Activated CD4-positive, alpha-beta T cell treated with anti-CD3 and anti-CD28 coated beads for 36 hours (primary cell): ENCODE measurements around the gene NEURL1. TPM values are rescaled to one million over a fixed set of nuclear protein-coding genes. Genes with fewer than 3 reads are reported as not detected.
A peak's percentile ranks its signal among the peaks of the same experiment; 100 is the strongest.

Experiments used
- ATAC-seq: fragments of 200-7000 bp; cut with Tn5 transposase; one replicate; pipeline ENCODE4 v1.10.0; 2021; ENCODE audit warnings: mild to moderate bottlenecking, moderate library complexity
- CTCF ChIA-PET: fragments of 350-600 bp; sonication (Branson Sonifier 250); formaldehyde crosslinking; loops from one replicate; lab custom pipeline; 2021; ENCODE audit warnings: antibody characterized with exemption; lab: Charles Lee
- POLR2A ChIA-PET: fragments of 350-600 bp; sonication (Branson Sonifier 250); formaldehyde crosslinking; loops from one replicate; lab custom pipeline; 2021; ENCODE audit warnings: antibody characterized with exemption, inconsistent platforms; lab: Charles Lee
- DNase-seq: peaks from one replicate; pipeline ENCODE4 v3.0.0-alpha.2; 2020
- H3K27ac Mint-ChIP-seq: one replicate; pipeline ENCODE4 v1.8.0; 2021; ENCODE audit warnings: mixed read lengths
- H3K27me3 Mint-ChIP-seq: one replicate; pipeline ENCODE4 v1.8.0; 2021; ENCODE audit warnings: mixed read lengths
- H3K36me3 Mint-ChIP-seq: one replicate; pipeline ENCODE4 v1.8.0; 2021; ENCODE audit warnings: low read depth, mixed read lengths
- H3K4me1 Mint-ChIP-seq: one replicate; pipeline ENCODE4 v1.8.0; 2021; ENCODE audit warnings: mixed read lengths
- H3K4me3 Mint-ChIP-seq: one replicate; pipeline ENCODE4 v1.8.0; 2021; ENCODE audit warnings: mild to moderate bottlenecking, moderate library complexity, mixed read lengths
- H3K9me3 Mint-ChIP-seq: one replicate; pipeline ENCODE4 v1.8.0; 2021; ENCODE audit warnings: low read depth, mixed read lengths
- intact Hi-C, 2 experiments: fragments of 100-400 bp; cut with DNase I in 1 of 2; cut with micrococcal nuclease in 1 of 2; formaldehyde crosslinking; loops; one replicate each; pipeline versions ENCODE4 v1.14.2 to v1.15.1; 2022 to 2024; cut with DNase I, micrococcal nuclease
- total RNA-seq, 2 experiments: library from RNA; stranded (reverse); gene quantifications; one replicate each; pipeline ENCODE4 v1.2.3, GENCODE V29; 2021

The NEURL1 gene
- total RNA-seq, 2 experiments from 2014 or later = 2.3 to 2.4 TPM

DNA sequence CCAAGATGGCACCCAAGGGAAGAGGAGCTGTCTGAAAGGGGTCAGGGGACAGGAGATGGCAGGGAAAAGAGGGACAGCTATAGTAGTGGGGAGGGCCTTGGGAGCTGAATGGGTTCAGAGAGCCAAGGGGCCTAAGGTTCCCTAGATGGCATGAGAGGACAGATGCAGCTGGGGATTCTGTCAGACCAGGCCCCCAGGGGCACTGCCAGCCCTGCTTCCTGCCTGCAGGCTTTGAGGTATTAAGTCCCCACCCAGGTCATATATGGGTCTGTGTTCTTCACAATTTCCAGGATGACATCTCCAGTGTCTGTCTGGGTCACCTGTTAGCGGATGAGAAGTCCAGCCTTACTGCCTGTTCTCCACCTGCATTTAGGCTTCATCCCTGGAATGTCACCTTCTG, 56.7 kb downstream of the NEURL1 start:
- DNase-seq (no peak), ATAC-seq (no peak)
- H3K36me3 Mint-ChIP-seq = no peaks in the 10 kb centered on the region
- peaks cover 13% of the 10 kb centered on the region for H3K27me3 Mint-ChIP-seq
- peaks cover 19% of the 10 kb centered on the region for H3K4me1 Mint-ChIP-seq
- CTCF ChIA-PET = interaction anchor here (0.9 to 1.1 kb wide), 2 partner anchors 27 to 43 kb away, joined by 3 read pairs; no protein-coding TSS in a partner anchor
- intact Hi-C loops = no loop called here
- no peak overlapping the region for H3K27ac Mint-ChIP-seq
- H3K4me3 Mint-ChIP-seq = no peak overlapping the region
- POLR2A ChIA-PET = no interaction called here
- H3K9me3 Mint-ChIP-seq = no peaks in the 10 kb centered on the region

- Mint-ChIP-seq H3K9me3 (no peaks in the 10 kb centered on the region), H3K4me1 (peaks cover 25% of the 10 kb centered on the region), H3K4me3 (no peak overlapping the region), H3K27ac (no peak overlapping the region), H3K36me3 (no peaks in the 10 kb centered on the region), H3K27me3 (peaks cover 18% of the 10 kb centered on the region)
- intact Hi-C loops = no loop called here
- DNase-seq = no peak
- ChIA-PET CTCF (interaction anchor here (0.6 to 0.7 kb wide), 3 partner anchors 12 to 250 kb away, joined by 3 to 5 read pairs (median 4); no protein-coding TSS in a partner anchor), POLR2A (no interaction called here)
- no peak for ATAC-seq
These were observed 58.4 kb downstream of the NEURL1 start for GRCh38 chr10:103551619-103552602.

GRCh38 chr10:103552856-103553742, 59.6 kb downstream of the NEURL1 start:
- Mint-ChIP-seq H3K9me3 (no peaks in the 10 kb centered on the region), H3K36me3 (no peaks in the 10 kb centered on the region), H3K27ac (peak overlapping the region; percentile 53), H3K4me3 (no peak overlapping the region), H3K4me1 (peaks cover 25% of the 10 kb centered on the region), H3K27me3 (peaks cover 23% of the 10 kb centered on the region)
- ChIA-PET CTCF (interaction anchor here (0.6 to 0.7 kb wide), 3 partner anchors 11 to 249 kb away, joined by 3 to 5 read pairs (median 4); no protein-coding TSS in a partner anchor), POLR2A (interaction anchor here (0.6 kb wide), 1 partner anchor 102 kb away, joined by 3 read pairs; no protein-coding TSS in a partner anchor)
- DNase-seq (no peak), ATAC-seq (no peak)
- intact Hi-C loops = no loop called here

- DNase-seq (peak; percentile 78), ATAC-seq (peak; percentile 83)
- ChIA-PET CTCF (interaction anchor here (0.7 kb wide), 1 partner anchor 10 kb away, joined by 4 read pairs; no protein-coding TSS in a partner anchor), POLR2A (interaction anchor here (0.6 kb wide), 1 partner anchor 103 kb away, joined by 3 read pairs; no protein-coding TSS in a partner anchor)
- Mint-ChIP-seq H3K36me3 (no peaks in the 10 kb centered on the region), H3K9me3 (no peaks in the 10 kb centered on the region), H3K27me3 (peaks cover 29% of the 10 kb centered on the region), H3K4me3 (no peak overlapping the region), H3K4me1 (peaks cover 25% of the 10 kb centered on the region), H3K27ac (peak overlapping the region; percentile 44)
- intact Hi-C loops = loop anchor here in 1 of 2 experiments (2.0 kb wide), 1 partner anchor 31 kb away; no protein-coding TSS in a partner anchor
These were observed 60.4 kb downstream of the NEURL1 start for GRCh38 chr10:103553743-103554487.

DNA sequence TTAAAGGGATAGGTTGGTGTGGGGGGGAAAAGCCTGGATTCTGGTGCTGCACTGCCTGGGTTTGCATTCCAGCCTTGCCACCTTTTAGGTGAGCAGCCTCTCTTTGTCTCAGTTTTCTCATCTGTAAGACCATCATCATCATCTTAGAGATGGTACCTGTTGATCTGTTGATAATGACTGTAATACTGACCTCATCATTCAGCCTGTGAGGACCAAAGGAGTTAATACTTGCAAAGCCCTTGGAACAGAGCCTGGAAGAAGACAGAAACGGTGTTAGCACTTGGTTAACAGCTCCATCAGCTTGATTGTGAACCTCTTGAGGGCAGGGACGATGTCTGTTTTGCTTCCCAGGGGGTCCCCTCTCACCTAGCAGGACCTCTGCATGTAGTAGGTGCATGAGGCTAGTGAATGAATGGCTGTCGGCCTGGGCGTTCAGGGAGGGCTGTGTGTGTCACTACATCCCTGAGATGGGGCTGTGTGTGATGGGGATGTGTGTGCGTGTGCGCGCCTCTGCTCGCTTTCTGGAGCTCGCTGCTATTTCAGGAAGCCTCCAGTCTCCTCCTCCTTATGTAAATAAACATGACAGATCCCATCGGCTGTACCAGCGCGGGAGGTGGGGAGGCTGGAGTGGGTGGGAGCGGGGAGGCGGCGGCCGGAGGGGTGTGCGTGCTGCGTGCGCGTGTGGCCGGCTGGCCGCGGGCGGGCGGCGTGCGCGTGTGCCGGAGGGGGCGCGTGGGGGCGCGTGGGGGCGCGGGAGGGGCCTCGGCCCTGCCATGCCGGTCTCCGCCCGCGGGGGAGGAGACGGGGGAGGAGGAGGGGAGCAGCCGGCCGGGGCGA, 61.2 kb downstream of the NEURL1 start:
- Mint-ChIP-seq H3K27me3 (peaks cover 32% of the 10 kb centered on the region), H3K4me1 (peaks cover 25% of the 10 kb centered on the region), H3K27ac (peak overlapping the region; percentile 44), H3K36me3 (no peaks in the 10 kb centered on the region), H3K9me3 (no peaks in the 10 kb centered on the region), H3K4me3 (peak overlapping the region; percentile 61)
- peak; percentile 67 for ATAC-seq
- ChIA-PET POLR2A (interaction anchor here (0.6 kb wide), 1 partner anchor 895 kb away, joined by 6 read pairs; no protein-coding TSS in a partner anchor), CTCF (interaction anchor here (1.0 to 1.4 kb wide), 4 partner anchors 9 to 12 kb away, joined by 3 to 5 read pairs (median 3); no protein-coding TSS in a partner anchor)
- intact Hi-C loops = loop anchor here in 1 of 2 experiments (2.0 kb wide), 1 partner anchor 30 kb away; no protein-coding TSS in a partner anchor
- DNase-seq = peak; percentile 57

- ATAC-seq (no peak), DNase-seq (no peak)
- intact Hi-C loops = loop anchor here in 1 of 2 experiments (2.0 kb wide), 1 partner anchor 30 kb away; no protein-coding TSS in a partner anchor
- Mint-ChIP-seq H3K4me1 (peaks cover 25% of the 10 kb centered on the region), H3K9me3 (no peaks in the 10 kb centered on the region), H3K27me3 (peaks cover 36% of the 10 kb centered on the region), H3K27ac (no peak overlapping the region), H3K36me3 (no peaks in the 10 kb centered on the region), H3K4me3 (no peak overlapping the region)
- ChIA-PET CTCF (interaction anchor here (1.0 to 1.4 kb wide), 4 partner anchors 9 to 12 kb away, joined by 3 to 5 read pairs (median 3); no protein-coding TSS in a partner anchor), POLR2A (interaction anchor here (0.6 kb wide), 1 partner anchor 896 kb away, joined by 6 read pairs; no protein-coding TSS in a partner anchor)
These were observed 61.8 kb downstream of the NEURL1 start for GRCh38 chr10:103555325-103555649.

DNA sequence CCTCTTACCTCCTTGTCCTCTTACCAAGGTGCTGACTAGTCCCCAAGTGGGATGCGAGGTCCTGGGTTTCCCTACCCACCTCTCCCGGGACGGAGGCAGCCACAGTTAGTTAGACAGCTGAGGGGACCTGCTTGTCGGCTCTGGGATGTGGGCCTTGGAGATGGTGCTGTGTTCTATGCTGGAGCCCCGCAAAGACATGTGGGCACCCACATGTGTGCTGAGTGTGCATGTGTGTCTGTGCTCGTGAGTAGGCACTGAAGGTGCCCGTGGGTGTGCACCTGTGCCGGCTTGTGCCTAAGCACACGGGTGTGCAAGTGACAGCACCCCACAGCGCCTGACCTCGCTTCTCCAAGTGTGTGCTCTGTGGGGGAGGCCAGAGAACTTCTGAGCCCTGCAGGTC, 62.2 kb downstream of the NEURL1 start:
- intact Hi-C loops = loop anchor here in 1 of 2 experiments (2.0 kb wide), 1 partner anchor 29 kb away; no protein-coding TSS in a partner anchor
- peaks cover 36% of the 10 kb centered on the region for H3K27me3 Mint-ChIP-seq
- DNase-seq = no peak
- no peak for ATAC-seq
- no peaks in the 10 kb centered on the region for H3K36me3 Mint-ChIP-seq
- POLR2A ChIA-PET = no interaction called here
- H3K9me3 Mint-ChIP-seq = no peaks in the 10 kb centered on the region
- peaks cover 25% of the 10 kb centered on the region for H3K4me1 Mint-ChIP-seq
- H3K4me3 Mint-ChIP-seq = no peak overlapping the region
- H3K27ac Mint-ChIP-seq = no peak overlapping the region
- CTCF ChIA-PET = interaction anchor here (1.4 kb wide), 1 partner anchor 8 kb away, joined by 5 read pairs; no protein-coding TSS in a partner anchor

- Mint-ChIP-seq H3K27me3 (peaks cover 36% of the 10 kb centered on the region), H3K27ac (no peak overlapping the region), H3K4me3 (no peak overlapping the region), H3K9me3 (no peaks in the 10 kb centered on the region), H3K36me3 (no peaks in the 10 kb centered on the region), H3K4me1 (peaks cover 25% of the 10 kb centered on the region)
- DNase-seq (no peak), ATAC-seq (no peak)
- ChIA-PET POLR2A (no interaction called here), CTCF (no interaction called here)
- intact Hi-C loops = no loop called here
These were observed 63.0 kb downstream of the NEURL1 start for GRCh38 chr10:103556383-103557007.

DNA sequence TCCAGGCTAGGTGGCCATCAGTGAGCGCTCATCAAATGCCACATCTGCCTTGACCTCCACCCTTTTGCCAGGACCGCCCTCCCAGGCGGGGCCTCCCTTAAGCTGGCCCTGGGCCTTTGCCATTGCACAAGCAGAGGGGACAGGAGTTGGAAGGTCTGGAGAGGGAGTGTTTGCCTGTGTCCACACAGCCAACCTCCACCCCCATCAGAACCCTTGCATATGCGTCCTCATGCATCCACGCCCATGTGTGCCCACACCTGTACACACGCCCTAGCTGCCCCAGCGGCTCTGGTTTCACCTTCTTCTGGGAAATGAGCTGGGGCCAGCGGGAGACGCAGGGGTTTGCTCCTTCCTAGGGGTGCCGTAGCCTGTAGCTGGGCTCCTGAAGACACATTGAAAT, 64.0 kb downstream of the NEURL1 start:
- Mint-ChIP-seq H3K4me1 (peaks cover 25% of the 10 kb centered on the region), H3K4me3 (no peak overlapping the region), H3K9me3 (no peaks in the 10 kb centered on the region), H3K27ac (no peak overlapping the region), H3K36me3 (no peaks in the 10 kb centered on the region), H3K27me3 (peaks cover 36% of the 10 kb centered on the region)
- ATAC-seq = no peak
- intact Hi-C loops = no loop called here
- ChIA-PET CTCF (interaction anchor here (1.0 kb wide), 1 partner anchor 313 kb away, joined by 5 read pairs; no protein-coding TSS in a partner anchor), POLR2A (interaction anchor here (0.6 kb wide), 1 partner anchor 503 kb away, joined by 3 read pairs; no protein-coding TSS in a partner anchor)
- DNase-seq = no peak
